A549 (cell line): Measurements from ENCODE around the gene PTPRN2. TPM values are rescaled to one million over a fixed set of nuclear protein-coding genes. Genes with fewer than 3 reads are reported as not detected.

Experiments used
- ATAC-seq, 2 experiments: fragments of 200-7000 bp in 1 of 2; fragments of >200 bp in 1 of 2; cut with Nextera tagmentation in 1 of 2; cut with Tn5 transposase in 1 of 2; 3 replicates each; pipeline versions ENCODE4 v1.8.0 to v1.9.1; 2018 to 2020; ENCODE audit warnings: mild to moderate bottlenecking in 1 of 2, moderate library complexity in 1 of 2
- CTCF ChIA-PET: fragments of 300-600 bp; sonication (Branson Sonifier 250); formaldehyde crosslinking; extraction: SDS; loops from one replicate; lab custom pipeline; 2021; ENCODE audit warnings: antibody characterized with exemption, inconsistent platforms; lab: Yijun Ruan, JAX
- POLR2A ChIA-PET: fragments of 350-600 bp; formaldehyde crosslinking; extraction: SDS; loops from one replicate; lab custom pipeline; 2021; ENCODE audit warnings: antibody characterized with exemption, inconsistent platforms; lab: Yijun Ruan, JAX
- DNase-seq, 2 experiments: peaks; one replicate each; pipeline versions ENCODE4 v3.0.0 to v3.0.0-alpha.2; 2011 to 2016; ENCODE audit warnings: low read depth in 1 of 2, low spot score in 1 of 2
- FAIRE-seq: peaks from 2 replicates; lab custom pipeline; 2011; peaks lifted over from hg19 to GRCh38; lab: Jason Lieb, UNC
- H3K27ac ChIP-seq, 2 experiments: fragments of >200 bp; sonication (Bioruptor Twin); formaldehyde crosslinking; 3 replicates each; pipeline ENCODE4 v1.5.1; 2016 to 2017
- H3K4me1 ChIP-seq: fragments of >200 bp; sonication (Bioruptor Twin); formaldehyde crosslinking; 3 replicates; pipeline ENCODE4 v1.6.1; 2016
- H3K4me2 ChIP-seq: fragments of >200 bp; sonication (Bioruptor Twin); formaldehyde crosslinking; 3 replicates; pipeline ENCODE4 v1.6.1; 2016
- H3K4me3 ChIP-seq: fragments of >200 bp; sonication (Bioruptor Twin); formaldehyde crosslinking; 3 replicates; pipeline ENCODE4 v1.5.1; 2016
- H3K9me3 ChIP-seq: fragments of >200 bp; sonication (Bioruptor Twin); formaldehyde crosslinking; 3 replicates; pipeline ENCODE4 v1.6.1; 2016
- BHLHE40 ChIP-seq: IDR thresholded peaks from 2 replicates; pipeline ENCODE4 v1.6.1; 2012; ENCODE audit warnings: low read depth, low read length, inconsistent platforms
- CBX8 ChIP-seq: fragments of 200-600 bp; sonication (generic); IDR thresholded peaks from 2 replicates; pipeline ENCODE4 v1.6.1; 2016
- CEBPB ChIP-seq, 2 experiments: fragments of >200 bp in 1 of 2; sonication (Bioruptor Twin) in 1 of 2; formaldehyde crosslinking in 1 of 2; IDR thresholded peaks; 2 replicates each; pipeline ENCODE4 v1.6.1; 2012 to 2016
- CHD4 ChIP-seq: fragments of 200-600 bp; sonication (generic); IDR thresholded peaks from 2 replicates; pipeline ENCODE4 v1.6.1; 2016; ENCODE audit warnings: antibody characterized with exemption, mild to moderate bottlenecking, borderline replicate concordance
- CTCF ChIP-seq: fragments of >200 bp; sonication (Bioruptor Twin); formaldehyde crosslinking; IDR thresholded peaks from 3 replicates; pipeline ENCODE4 v1.5.1; 2016
- FOXS1 ChIP-seq: fragments of 250-450 bp; sonication (Bioruptor Pico); IDR thresholded peaks from 2 replicates; pipeline ENCODE4 v1.5.0; 2020; ENCODE audit warnings: mild to moderate bottlenecking, moderate library complexity
- HES2 ChIP-seq: fragments of >200 bp; sonication (Bioruptor Twin); formaldehyde crosslinking; IDR thresholded peaks from 2 replicates; pipeline ENCODE4 v1.6.1; 2016
- HMGXB4 ChIP-seq: fragments of 250-450 bp; sonication (Bioruptor Pico); IDR thresholded peaks from 2 replicates; pipeline ENCODE4 v1.5.0; 2021; ENCODE audit warnings: mild to moderate bottlenecking, moderate library complexity, borderline replicate concordance
- HOXA7 ChIP-seq: fragments of 250-450 bp; sonication (Bioruptor Pico); IDR thresholded peaks from 2 replicates; pipeline ENCODE4 v1.5.0; 2020; ENCODE audit warnings: mild to moderate bottlenecking, moderate library complexity
- HOXB13 ChIP-seq: fragments of 250-450 bp; sonication (Bioruptor Pico); IDR thresholded peaks from 2 replicates; pipeline ENCODE4 v1.5.0; 2020; ENCODE audit warnings: low read depth, mild to moderate bottlenecking, moderate library complexity
- JUNB ChIP-seq: fragments of >200 bp; sonication (Bioruptor Twin); formaldehyde crosslinking; IDR thresholded peaks from 2 replicates; pipeline ENCODE4 v1.6.1; 2016
- POLR2A ChIP-seq: IDR thresholded peaks from 2 replicates; pipeline ENCODE4 v1.6.1; 2012; ENCODE audit warnings: mild to moderate bottlenecking, low read length
- POLR2AphosphoS2 ChIP-seq: conservative IDR thresholded peaks from 2 replicates; pipeline ENCODE4 v1.6.1; 2012; ENCODE audit warnings: low read length, improper control_type of control experiment, inconsistent platforms
- RCOR1 ChIP-seq: fragments of 150-350 bp; IDR thresholded peaks from 2 replicates; pipeline ENCODE4 v1.6.1; 2014; ENCODE audit warnings: antibody characterized with exemption, low read length, low read depth
- REST ChIP-seq: fragments of 200-600 bp; sonication (generic); IDR thresholded peaks from 2 replicates; pipeline ENCODE4 v1.6.1; 2016; ENCODE audit warnings: antibody characterized with exemption, mild to moderate bottlenecking, moderate library complexity
- RFX5 ChIP-seq: fragments of 450-650 bp; IDR thresholded peaks from 2 replicates; pipeline ENCODE4 v1.7.1; 2014; ENCODE audit warnings: antibody characterized with exemption, mild to moderate bottlenecking, moderate library complexity
- SMC3 ChIP-seq: fragments of >200 bp; sonication (Bioruptor Twin); formaldehyde crosslinking; IDR thresholded peaks from 3 replicates; pipeline ENCODE4 v1.6.1; 2018; ENCODE audit warnings: inconsistent platforms
- TP53 ChIP-seq: fragments of 250-450 bp; sonication (Bioruptor Pico); IDR thresholded peaks from 2 replicates; pipeline ENCODE4 v1.5.0; 2021; ENCODE audit warnings: mild to moderate bottlenecking, moderate library complexity
- USF2 ChIP-seq: fragments of 450-650 bp; IDR thresholded peaks from 2 replicates; pipeline ENCODE4 v1.6.1; 2014; ENCODE audit warnings: antibody characterized with exemption
- WGBS: methylation state at CpG from one replicate; pipeline ENCODE4 v1.1.6; 2017; ENCODE audit errors: missing lambda C conversion rate; 5-methylcytosine and 5-hydroxymethylcytosine counted together
- polyA plus RNA-seq, 4 experiments: library from polyadenylated mRNA; depleted of rRNA in 3 of 4; stranded (reverse); fragments of >200 nt; fragmentation: RNase III in 1 of 4; extraction: RNeasy Plus Mini Kit Qiagen cat#74134 plus additional on column Dnase treatment in 1 of 4; gene quantifications; 2 replicates in 3 of 4; 3 replicates in 1 of 4; pipeline ENCODE4 v1.2.3, GENCODE V29; 2011 to 2017
- TF ChIP-seq, protein P1 (sequence below): IDR thresholded peaks from 2 replicates; pipeline ENCODE4 v1.6.1; 2012
- TF ChIP-seq, protein P2 (sequence below): IDR thresholded peaks from 2 replicates; pipeline ENCODE4 v1.6.1; 2012

PTPRN2 gene
- polyA plus RNA-seq, 2 of the 4 experiments (the other 2 are of a cell fraction), result 0.41 to 1.2 TPM

DNA sequence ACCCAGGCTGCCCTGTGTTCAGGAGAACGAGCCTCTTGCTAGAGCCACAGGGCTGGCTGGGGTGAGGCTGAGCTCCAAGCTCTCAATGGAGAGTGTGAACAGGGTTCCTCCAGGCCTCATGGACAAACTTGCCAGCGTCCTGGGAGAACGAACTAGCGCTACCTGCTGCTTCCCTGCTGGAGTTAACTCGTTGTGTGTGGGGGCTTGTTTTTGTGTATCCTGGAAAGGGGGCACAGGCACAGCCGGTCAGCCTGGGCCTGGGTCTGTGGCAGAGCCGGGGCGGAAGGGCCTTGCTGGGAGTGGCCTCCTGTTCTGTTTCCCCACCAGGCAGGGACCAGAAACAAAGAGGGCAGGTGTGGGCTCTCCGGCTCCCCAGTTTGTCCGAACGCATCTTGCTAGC is 991.6 kb downstream of the PTPRN2 start:
- DNase-seq (no peak), ATAC-seq (no peak; a peak in 1 of 6 replicates), FAIRE-seq (no peak)
- POLR2A ChIA-PET, result no interaction called here
- no peak overlapping the region for H3K4me3 ChIP-seq
- CTCF ChIA-PET, result interaction anchor here (1.5 kb wide), 1 partner anchor 77 kb away, joined by 3 read pairs; no protein-coding TSS in a partner anchor
- TF ChIP-seq POLR2AphosphoS2, result no peak
- no peak for TF ChIP-seq BHLHE40
- TF ChIP-seq TP53 (CRISPR knock-in tag), result no peak
- no peak for TF ChIP-seq POLR2A
- no peak for TF ChIP-seq RFX5
- no peak overlapping the region for H3K27ac ChIP-seq
- H3K4me2 ChIP-seq, result no peak overlapping the region
- no peaks in the 10 kb centered on the region for H3K9me3 ChIP-seq
- WGBS, result 69% methylated on average over 10 of the region's 11 CpGs
- no peaks in the 10 kb centered on the region for H3K4me1 ChIP-seq

- FAIRE-seq (no peak), ATAC-seq (no peak), DNase-seq (no peak)
- TF ChIP-seq REST, result no peak
- no peak for TF ChIP-seq USF2
- TF ChIP-seq CBX8, result no peak
- TF ChIP-seq SMC3, result no peak
- TF ChIP-seq HMGXB4 (CRISPR knock-in tag), result no peak
- TF ChIP-seq HOXB13, result no peak
- TF ChIP-seq, protein P1, sequence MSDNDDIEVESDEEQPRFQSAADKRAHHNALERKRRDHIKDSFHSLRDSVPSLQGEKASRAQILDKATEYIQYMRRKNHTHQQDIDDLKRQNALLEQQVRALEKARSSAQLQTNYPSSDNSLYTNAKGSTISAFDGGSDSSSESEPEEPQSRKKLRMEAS, result no peak
- no peak for TF ChIP-seq BHLHE40
- TF ChIP-seq FOXS1 (CRISPR knock-in tag), result no peak
- no peak for TF ChIP-seq CEBPB (IDR thresholded peaks at IDR 0.05)
- TF ChIP-seq, protein P2, sequence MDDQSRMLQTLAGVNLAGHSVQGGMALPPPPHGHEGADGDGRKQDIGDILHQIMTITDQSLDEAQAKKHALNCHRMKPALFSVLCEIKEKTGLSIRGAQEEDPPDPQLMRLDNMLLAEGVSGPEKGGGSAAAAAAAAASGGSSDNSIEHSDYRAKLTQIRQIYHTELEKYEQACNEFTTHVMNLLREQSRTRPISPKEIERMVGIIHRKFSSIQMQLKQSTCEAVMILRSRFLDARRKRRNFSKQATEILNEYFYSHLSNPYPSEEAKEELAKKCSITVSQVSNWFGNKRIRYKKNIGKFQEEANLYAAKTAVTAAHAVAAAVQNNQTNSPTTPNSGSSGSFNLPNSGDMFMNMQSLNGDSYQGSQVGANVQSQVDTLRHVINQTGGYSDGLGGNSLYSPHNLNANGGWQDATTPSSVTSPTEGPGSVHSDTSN, result no peak
- H3K4me2 ChIP-seq, result no peak overlapping the region
- CTCF ChIA-PET, result no interaction called here
- H3K9me3 ChIP-seq, result no peaks in the 10 kb centered on the region
- WGBS, result 52% methylated on average over 20 of the region's 20 CpGs
- H3K4me3 ChIP-seq, result no peak overlapping the region
- no peaks in the 10 kb centered on the region for H3K4me1 ChIP-seq
- POLR2A ChIA-PET, result no interaction called here
- H3K27ac ChIP-seq, result no peak overlapping the region
Measured at GRCh38 chr7:157595086-157595855, 992.4 kb downstream of the PTPRN2 start.

DNA sequence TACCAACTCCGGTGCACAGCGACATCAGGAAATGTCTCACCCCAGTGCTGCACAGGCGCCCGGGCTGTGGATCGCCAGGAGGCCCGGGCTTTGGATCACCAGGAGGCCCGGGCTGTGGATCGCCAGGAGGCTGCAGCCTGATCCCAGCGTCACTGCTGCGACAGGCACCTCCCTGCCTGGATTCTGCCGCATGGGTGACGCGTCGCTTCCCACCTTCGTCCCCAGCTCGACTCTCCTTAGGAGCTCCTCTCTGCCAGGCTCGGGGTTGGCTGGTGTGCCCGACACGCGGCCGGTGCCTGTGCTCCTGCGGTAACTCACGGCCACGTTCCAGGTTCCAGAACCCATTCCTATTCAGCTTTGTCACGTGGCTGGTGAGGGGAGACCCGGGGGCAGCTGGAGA is 993.3 kb downstream of the PTPRN2 start:
- Histone ChIP-seq H3K4me2 (no peak overlapping the region), H3K4me3 (no peak overlapping the region), H3K27ac (no peak overlapping the region), H3K9me3 (no peaks in the 10 kb centered on the region), H3K4me1 (no peaks in the 10 kb centered on the region)
- FAIRE-seq (no peak), ATAC-seq (no peak), DNase-seq (no peak)
- 56% methylated on average over 21 of the region's 26 CpGs for WGBS
- POLR2A ChIA-PET, result no interaction called here
- CTCF ChIA-PET, result no interaction called here
- TF ChIP-seq CHD4 (no peak), RCOR1 (no peak), HOXA7 (CRISPR knock-in tag) (no peak), JUNB (no peak), USF2 (no peak), CTCF (no peak), SMC3 (no peak), HES2 (no peak)
